Mesenteric fat pad (tissue), 1 donor: ENCODE results near the gene NF1. TPM values are rescaled to one million over a fixed set of nuclear protein-coding genes. Genes with fewer than 3 reads are reported as not detected.
"Not testable (repeated sequence)": the region's sequence is repeated elsewhere in the genome, so short reads cannot be mapped to it uniquely, and the experiment has no call there.

Source experiments
- DNase-seq: peaks from one replicate; pipeline ENCODE4 v3.0.0-alpha.2; 2020; ENCODE audit warnings: low spot score
- total RNA-seq: library from RNA; stranded (reverse); fragmentation: NEBNext Ultra II Directional; extraction: Animal tissue kit (Norgen Biotek cat#: 25700); gene quantifications from one replicate; pipeline ENCODE4 v1.2.1, GENCODE V29; 2021
- donor health status: DM: yes; HTN: yes; CAD: no.

Gene NF1
- total RNA-seq, 1 donor from 2014 or later: 55.8 TPM

DNA sequence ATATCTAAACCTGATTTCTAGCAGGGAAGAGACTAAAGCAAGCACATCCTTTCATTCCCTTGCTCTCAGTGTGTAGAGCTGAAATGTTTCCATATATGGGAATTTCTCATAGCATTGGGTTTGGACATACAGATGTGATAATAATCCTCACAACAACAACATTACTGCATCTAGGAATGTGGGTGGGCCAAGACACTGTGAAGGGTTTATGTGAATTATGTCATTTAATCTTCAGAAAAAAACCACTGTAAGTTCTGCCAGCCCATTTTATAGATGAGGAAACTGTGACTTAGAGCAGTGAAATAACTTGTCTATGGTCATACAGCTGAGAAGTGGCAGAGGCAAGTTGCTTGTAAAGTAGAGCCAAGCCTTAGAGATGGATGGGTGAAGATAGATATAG is 197.0 kb downstream of the NF1 start:
- DNase-seq: no peak

GRCh38 chr17:31293581-31293980 is 198.8 kb downstream of the NF1 start:
- DNase-seq: no peak

GRCh38 chr17:31294231-31294630 is 199.5 kb downstream of the NF1 start:
- no peak for DNase-seq

GRCh38 chr17:31294820-31295488 is 200.2 kb downstream of the NF1 start:
- DNase-seq: no peak

- DNase-seq: no peak
Observed at GRCh38 chr17:31295489-31295871, 200.7 kb downstream of the NF1 start.

DNA sequence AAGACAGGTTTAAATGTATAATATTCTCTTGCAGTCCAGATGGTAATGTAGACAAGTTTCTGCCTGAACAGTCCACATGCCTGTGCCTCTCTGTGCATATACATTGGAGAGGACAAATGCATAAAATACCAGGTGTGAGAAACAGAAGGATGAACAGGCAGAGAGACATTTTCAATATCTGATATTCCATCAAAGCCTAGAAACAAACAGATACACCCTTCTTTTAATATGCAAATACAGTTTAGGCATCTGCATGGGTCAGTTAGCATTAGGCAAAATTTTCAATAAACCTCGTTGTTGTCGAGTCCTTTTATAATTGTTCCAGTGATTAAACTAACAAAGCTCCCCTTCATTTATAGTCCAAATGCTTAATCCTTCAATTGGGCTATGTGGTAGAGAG is 201.4 kb downstream of the NF1 start:
- DNase-seq: no peak

- no peak for DNase-seq
Observed at GRCh38 chr17:31297090-31297489, 202.3 kb downstream of the NF1 start, which contains the start of gene OMG. Gene OMG (minus strand): TSS chr17:31297239. CDS start chr17:31296331, 908 bp downstream.

DNA sequence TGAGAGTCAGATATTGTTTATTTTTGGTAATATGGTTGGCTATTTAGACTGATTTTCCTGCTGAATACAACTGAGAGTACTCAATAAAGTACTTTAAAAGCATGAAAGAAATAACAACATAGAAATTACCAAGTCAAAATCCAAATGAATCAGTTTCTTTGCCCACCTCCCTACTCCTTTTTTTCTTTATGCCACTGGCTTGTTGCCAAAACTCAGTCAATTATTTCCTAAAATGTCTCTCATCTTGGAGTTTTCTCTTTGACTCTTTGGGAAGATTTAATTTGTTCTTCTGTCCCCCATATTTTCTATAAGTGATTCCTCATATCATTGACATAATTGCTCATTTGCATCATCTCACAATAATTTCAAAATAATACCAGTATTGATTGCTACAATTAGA is 204.8 kb downstream of the NF1 start:
- DNase-seq: no peak

GRCh38 chr17:31307640-31308039 is 212.9 kb downstream of the NF1 start:
- no peak for DNase-seq

DNA sequence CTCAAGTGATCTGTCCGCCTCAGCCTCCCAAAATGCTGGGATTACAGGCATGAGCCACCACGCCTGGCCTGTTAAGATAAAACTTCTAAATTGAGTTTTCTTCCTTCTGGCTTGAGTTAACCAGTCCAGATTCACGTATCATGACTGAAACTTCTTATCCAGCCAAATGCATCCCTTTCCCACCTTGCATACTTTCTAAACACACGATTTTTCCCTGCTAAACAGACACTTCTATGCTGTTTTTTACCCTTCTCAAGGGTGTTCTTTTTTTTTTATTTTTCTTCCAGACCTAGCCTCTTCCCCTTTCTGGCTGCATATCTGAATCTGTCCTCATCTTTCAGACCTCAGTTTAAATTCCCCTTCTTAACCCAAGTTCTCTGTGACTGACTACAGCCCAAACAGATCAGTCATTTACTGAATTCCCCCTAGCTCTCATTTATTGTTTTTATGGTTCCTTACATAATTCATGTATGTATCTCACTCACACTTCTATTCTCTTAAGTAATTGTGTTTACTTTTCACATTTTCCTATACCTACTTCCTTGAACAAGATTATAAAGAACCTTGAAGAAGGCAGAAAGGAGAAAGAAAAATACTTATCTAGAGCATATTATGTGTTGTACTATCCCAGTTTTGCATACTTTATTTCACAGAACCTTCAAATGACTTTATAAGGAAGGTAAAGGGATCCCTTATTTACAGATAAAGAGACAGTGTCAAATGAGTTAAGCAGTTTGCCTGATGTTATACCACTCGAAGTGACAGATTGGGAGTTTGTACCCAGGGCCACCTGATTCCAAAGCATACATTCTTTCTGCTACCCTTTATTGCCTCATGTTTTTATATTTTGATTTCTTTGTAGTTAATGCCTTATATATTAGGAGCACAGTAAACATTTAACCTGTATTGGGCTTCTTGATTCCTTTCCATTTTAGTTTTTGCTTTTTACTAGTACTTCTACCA is 213.9 kb downstream of the NF1 start:
- DNase-seq: no peak

- no peak for DNase-seq
Observed at GRCh38 chr17:31309556-31309955, 214.8 kb downstream of the NF1 start.

GRCh38 chr17:31310260-31310659 is 215.5 kb downstream of the NF1 start:
- no peak for DNase-seq

GRCh38 chr17:31310886-31311285 is 216.1 kb downstream of the NF1 start:
- no peak for DNase-seq

DNA sequence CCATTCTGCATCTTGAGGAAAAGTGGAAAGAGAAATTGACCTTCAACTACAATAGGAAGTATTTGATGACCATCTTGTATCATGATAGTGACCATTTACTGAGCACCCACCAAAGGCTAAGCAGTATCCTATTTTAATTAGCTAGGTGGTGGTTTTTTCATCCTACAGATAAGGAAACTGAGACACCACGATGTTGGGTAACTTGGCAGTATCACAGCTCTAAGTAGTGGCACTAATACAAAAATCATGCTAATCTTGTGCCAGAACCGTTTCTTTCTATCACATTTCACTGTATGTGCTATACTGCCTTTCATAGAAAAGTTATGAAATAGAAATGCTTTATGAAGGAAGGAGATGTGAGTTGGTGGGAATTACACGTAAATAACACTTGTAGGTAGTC is 216.7 kb downstream of the NF1 start:
- DNase-seq: no peak

DNA sequence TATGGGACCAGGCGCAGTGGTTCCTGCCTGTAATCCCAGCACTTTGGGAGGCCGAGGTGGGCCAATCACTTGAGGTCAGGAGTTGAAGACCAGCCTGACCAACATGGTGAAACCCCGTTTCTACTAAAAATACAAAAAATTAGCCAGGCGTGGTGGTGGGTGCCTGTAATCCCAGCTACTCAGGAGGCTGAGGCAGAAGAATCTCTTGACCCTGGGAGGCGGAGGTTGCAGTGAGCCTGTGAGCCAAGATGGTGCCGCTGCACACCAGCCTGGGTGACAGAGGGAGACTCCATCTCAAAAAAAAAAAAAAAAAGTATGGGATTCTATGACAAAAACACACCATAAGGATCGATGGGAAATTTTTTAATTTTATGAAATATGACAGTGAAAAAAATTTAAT is 217.4 kb downstream of the NF1 start:
- not testable (repeated sequence) for DNase-seq

- no peak for DNase-seq
Observed at GRCh38 chr17:31313982-31314781, 219.4 kb downstream of the NF1 start, which contains the start of gene EVI2B. Gene EVI2B (minus strand): TSS chr17:31314054. CDS start chr17:31305609, 8,445 bp downstream.

DNA sequence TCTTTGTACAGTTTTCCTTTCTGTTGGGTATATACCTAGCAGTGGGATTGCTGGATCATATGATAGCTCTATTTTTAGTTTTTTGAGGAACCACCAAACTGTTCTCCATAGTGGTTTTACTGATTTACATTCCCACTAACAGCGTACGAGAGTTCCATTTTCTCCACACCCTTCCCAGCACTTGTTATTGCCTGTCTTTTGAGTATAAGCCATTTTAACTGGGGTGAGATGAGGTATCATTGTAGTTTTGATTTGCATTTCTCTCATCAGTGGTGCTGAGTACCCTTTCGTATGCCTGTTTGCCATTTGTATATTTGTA is 220.0 kb downstream of the NF1 start:
- no peak for DNase-seq

GRCh38 chr17:31318298-31318801 is 223.6 kb downstream of the NF1 start:
- no peak for DNase-seq

DNA sequence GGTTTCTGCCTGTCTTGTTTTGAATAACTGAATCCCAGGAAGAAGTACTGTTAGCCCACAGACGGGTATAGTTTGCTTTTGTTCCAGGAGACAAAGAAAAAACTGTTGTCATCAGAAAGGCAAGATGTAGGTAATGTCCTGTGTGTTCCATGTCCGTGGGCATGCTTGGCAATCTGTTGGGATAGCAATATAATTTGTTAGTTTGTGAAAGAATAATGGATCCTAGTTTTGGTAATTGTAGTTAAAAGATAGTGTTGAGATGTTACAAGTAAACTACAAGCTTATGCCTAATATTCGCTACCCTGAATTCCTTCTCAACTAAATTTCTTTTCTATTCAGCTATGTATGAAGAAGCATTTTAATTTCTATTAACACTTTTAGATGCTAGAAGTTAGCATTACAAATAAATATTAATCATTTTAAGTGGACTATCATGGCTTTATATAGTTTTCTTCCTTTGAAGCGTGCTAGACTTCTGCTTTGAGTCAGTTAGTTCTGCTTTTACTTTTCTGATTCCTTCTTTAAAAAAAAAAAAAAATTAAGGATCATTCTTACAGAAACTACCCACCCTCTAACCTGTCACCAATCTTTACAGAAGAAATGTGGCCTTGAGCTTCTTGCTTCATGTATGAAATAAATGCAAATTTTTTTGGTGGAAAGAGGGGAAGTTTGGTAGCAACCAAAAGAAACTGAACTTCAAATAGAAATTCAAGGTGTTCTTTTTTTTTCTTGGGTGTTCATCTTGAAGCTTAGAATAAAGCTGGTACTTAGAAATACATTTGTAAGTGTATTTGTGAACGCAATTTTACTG is 224.3 kb downstream of the NF1 start:
- DNase-seq: no peak

DNA sequence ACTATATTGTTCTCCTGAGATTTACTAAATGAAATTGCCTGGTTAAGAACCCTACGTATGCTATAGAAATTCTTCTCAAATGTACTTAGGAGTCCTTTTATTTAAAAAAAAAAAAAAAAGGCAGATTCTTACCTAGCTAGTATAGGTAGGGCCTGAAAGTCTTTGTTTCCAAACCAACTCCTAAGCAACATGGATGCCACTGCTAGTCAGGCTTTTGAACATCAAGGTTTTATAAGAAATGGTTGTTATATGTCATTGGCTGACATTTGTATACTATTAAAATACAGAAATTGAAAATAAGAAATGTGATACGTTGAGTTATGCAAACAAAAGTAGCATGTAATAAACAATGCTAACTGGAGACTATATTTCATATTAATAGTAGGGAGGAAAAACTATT is 225.5 kb downstream of the NF1 start:
- DNase-seq: no peak

- DNase-seq: no peak
Observed at GRCh38 chr17:31320791-31321190, 226.0 kb downstream of the NF1 start.
